Transverse colon (tissue), 4 donors: ENCODE data around the gene SLBP.

Source experiments
- CTCF ChIP-seq, 5 experiments: fragments of 200-600 bp in 3 of 5; fragments of 450-650 bp in 2 of 5; sonication (generic) in 3 of 5; IDR thresholded peaks; 1 replicate in 2 of 5; 2 replicates in 3 of 5; pipeline ENCODE4 v1.5.1; 2016 to 2017; ENCODE audit warnings: antibody characterized with exemption in 5 of 5, inconsistent platforms in 3 of 5, mild to moderate bottlenecking in 2 of 5, moderate library complexity in 1 of 5
- EP300 ChIP-seq: sonication (generic); formaldehyde crosslinking; IDR thresholded peaks from one replicate; pipeline ENCODE4 v1.6.1; 2017; ENCODE audit warnings: antibody characterized with exemption, low read depth
- POLR2A ChIP-seq: fragments of 450-650 bp; IDR thresholded peaks from one replicate; pipeline ENCODE4 v1.6.1; 2016; ENCODE audit warnings: antibody characterized with exemption, mild to moderate bottlenecking, moderate library complexity
- POLR2AphosphoS5 ChIP-seq, 3 donors: sonication (generic); formaldehyde crosslinking; IDR thresholded peaks; one replicate each; pipeline ENCODE4 v1.6.1; 2016; ENCODE audit warnings: antibody characterized with exemption in 3 of 3

GRCh38 chr4:1706358-1706757 lies 5.8 kb downstream of the SLBP start:
- TF ChIP-seq CTCF (IDR thresholded peaks at IDR 0.05) (no peak), POLR2A (no peak), EP300 (no peak), POLR2AphosphoS5 (IDR thresholded peaks at IDR 0.05) (no peak)
